Suprapubic skin (tissue), 4 donors: ENCODE results near the gene TXNL4B. TPM values are rescaled to one million over a fixed set of nuclear protein-coding genes. Genes with fewer than 3 reads are reported as not detected.

Experiments
- DNase-seq, 2 donors: peaks; one replicate each; pipeline ENCODE4 v3.0.0-alpha.2; 2019; ENCODE audit warnings: low spot score in 2 of 2
- H3K27ac ChIP-seq: fragments of 200-600 bp; sonication (generic); one replicate; pipeline ENCODE4 v1.5.1; 2019
- H3K27me3 ChIP-seq: fragments of 200-600 bp; sonication (generic); one replicate; pipeline ENCODE4 v1.5.1; 2019
- H3K36me3 ChIP-seq: fragments of 200-600 bp; sonication (generic); one replicate; pipeline ENCODE4 v1.5.1; 2019
- H3K4me1 ChIP-seq: fragments of 200-600 bp; sonication (generic); one replicate; pipeline ENCODE4 v1.5.1; 2019
- H3K4me3 ChIP-seq: fragments of 200-600 bp; sonication (generic); one replicate; pipeline ENCODE4 v1.5.1; 2019; ENCODE audit warnings: mild to moderate bottlenecking
- H3K9me3 ChIP-seq: fragments of 200-600 bp; sonication (generic); one replicate; pipeline ENCODE4 v1.5.1; 2019
- EP300 ChIP-seq: sonication (generic); formaldehyde crosslinking; IDR thresholded peaks from one replicate; pipeline ENCODE4 v1.6.1; 2017; ENCODE audit warnings: antibody characterized with exemption
- POLR2A ChIP-seq, 2 donors: fragments of 450-650 bp; IDR thresholded peaks; one replicate each; pipeline ENCODE4 v1.6.1; 2017; ENCODE audit warnings: antibody characterized with exemption in 2 of 2, mild to moderate bottlenecking in 2 of 2, moderate library complexity in 2 of 2
- POLR2AphosphoS5 ChIP-seq, 3 donors: sonication (generic); formaldehyde crosslinking; IDR thresholded peaks; one replicate each; pipeline ENCODE4 v1.6.1; 2017; ENCODE audit warnings: antibody characterized with exemption in 3 of 3
- WGBS: methylation state at CpG from one replicate; pipeline ENCODE4 v1.1.5; 2018; 5-methylcytosine and 5-hydroxymethylcytosine counted together
- total RNA-seq, 4 donors: library from RNA; depleted of rRNA; stranded (reverse); fragments of >200 nt; gene quantifications; one replicate each; pipeline ENCODE4 v1.1.0, GENCODE V29; 2016
- TF ChIP-seq, protein P1 (sequence below), 2 donors: fragments of 200-600 bp in 1 of 2; fragments of 450-650 bp in 1 of 2; sonication (generic) in 1 of 2; IDR thresholded peaks; one replicate each; pipeline ENCODE4 v1.5.1; 2016 to 2019; ENCODE audit warnings: antibody characterized with exemption in 2 of 2, mild to moderate bottlenecking in 1 of 2, moderate library complexity in 1 of 2

TXNL4B gene
- total RNA-seq, 4 donors from 2014 or later = 6.4 to 19.9 (median 6.9) TPM

DNA sequence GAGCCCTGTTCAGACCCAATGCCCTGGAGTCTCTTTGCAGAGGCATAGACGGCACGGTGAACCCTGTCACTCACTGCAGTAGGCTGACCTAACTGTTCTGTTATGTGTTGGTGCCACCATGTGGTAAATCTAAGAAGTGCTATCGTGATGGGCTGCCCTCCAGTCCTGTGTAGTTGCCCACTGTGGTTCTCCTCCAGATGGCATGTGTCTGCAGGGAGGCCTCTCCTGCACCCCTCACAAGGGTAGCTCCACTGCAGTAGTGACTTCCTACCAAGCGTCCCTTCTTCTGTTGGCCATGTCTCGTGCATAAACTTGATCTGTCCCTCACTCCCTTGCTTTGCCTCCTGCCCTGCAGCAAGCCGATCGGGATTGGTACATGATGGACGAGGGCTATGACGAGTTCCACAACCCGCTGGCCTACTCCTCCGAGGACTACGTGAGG is 6.0 kb upstream of the TXNL4B start:
- no peak for TF ChIP-seq POLR2A (IDR thresholded peaks at IDR 0.05)
- TF ChIP-seq, protein P1, sequence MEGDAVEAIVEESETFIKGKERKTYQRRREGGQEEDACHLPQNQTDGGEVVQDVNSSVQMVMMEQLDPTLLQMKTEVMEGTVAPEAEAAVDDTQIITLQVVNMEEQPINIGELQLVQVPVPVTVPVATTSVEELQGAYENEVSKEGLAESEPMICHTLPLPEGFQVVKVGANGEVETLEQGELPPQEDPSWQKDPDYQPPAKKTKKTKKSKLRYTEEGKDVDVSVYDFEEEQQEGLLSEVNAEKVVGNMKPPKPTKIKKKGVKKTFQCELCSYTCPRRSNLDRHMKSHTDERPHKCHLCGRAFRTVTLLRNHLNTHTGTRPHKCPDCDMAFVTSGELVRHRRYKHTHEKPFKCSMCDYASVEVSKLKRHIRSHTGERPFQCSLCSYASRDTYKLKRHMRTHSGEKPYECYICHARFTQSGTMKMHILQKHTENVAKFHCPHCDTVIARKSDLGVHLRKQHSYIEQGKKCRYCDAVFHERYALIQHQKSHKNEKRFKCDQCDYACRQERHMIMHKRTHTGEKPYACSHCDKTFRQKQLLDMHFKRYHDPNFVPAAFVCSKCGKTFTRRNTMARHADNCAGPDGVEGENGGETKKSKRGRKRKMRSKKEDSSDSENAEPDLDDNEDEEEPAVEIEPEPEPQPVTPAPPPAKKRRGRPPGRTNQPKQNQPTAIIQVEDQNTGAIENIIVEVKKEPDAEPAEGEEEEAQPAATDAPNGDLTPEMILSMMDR (IDR thresholded peaks at IDR 0.05) = peak in 1 of 2 donors; percentile 36
- 73% methylated on average over 12 of the region's 12 CpGs for WGBS
- DNase-seq = no peak
- H3K9me3 ChIP-seq = no peaks in the 10 kb centered on the region
- H3K27ac ChIP-seq = no peak overlapping the region
- peaks cover 17% of the 10 kb centered on the region for H3K4me1 ChIP-seq
- no peaks in the 10 kb centered on the region for H3K27me3 ChIP-seq
- peaks cover 84% of the 10 kb centered on the region for H3K36me3 ChIP-seq
- H3K4me3 ChIP-seq = no peak overlapping the region

DNA sequence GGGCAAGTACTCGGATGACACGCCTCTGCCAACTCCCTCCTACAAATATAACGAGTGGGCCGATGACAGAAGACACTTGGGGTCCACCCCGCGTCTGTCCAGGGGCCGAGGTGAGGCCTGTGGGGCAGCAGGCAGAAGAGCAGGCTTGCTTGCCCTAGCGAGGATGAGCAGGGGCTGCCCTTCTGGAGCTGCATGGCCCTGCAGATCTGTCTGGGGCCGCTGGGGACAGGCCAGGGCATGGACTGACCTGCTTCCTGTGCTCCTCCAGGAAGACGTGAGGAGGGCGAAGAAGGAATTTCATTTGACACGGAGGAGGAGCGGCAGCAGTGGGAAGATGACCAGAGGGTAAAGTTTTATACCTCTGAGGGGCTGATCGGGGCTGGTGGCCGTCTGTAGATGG is 5.5 kb upstream of the TXNL4B start:
- peaks cover 79% of the 10 kb centered on the region for H3K36me3 ChIP-seq
- TF ChIP-seq POLR2AphosphoS5 (IDR thresholded peaks at IDR 0.05) (no peak), EP300 (no peak), POLR2A (IDR thresholded peaks at IDR 0.05) (no peak)
- TF ChIP-seq, protein P1 (IDR thresholded peaks at IDR 0.05) = no peak
- peaks cover 21% of the 10 kb centered on the region for H3K4me1 ChIP-seq
- H3K27me3 ChIP-seq = no peaks in the 10 kb centered on the region
- H3K27ac ChIP-seq = no peak overlapping the region
- WGBS = 85% methylated on average over 12 of the region's 15 CpGs
- no peak for DNase-seq
- H3K4me3 ChIP-seq = no peak overlapping the region
- H3K9me3 ChIP-seq = no peaks in the 10 kb centered on the region

DNA sequence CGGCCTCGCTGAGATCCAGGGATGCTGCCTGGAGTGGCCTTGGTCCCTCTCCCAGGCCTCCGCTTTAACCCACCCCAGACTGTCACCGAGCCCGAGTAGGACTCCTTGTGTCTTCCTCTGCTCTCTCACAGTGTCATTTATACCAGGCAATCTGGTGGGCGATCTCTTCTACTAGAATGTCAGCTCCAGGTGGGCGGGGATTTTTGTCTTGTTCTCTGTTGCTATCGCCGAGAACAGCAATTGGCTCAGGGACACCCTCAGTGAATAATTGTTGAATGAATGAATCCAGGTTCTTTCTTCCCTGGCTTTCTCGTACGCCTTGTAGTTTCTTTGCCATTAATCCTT is 818 bp upstream of the TXNL4B start:
- no peaks in the 10 kb centered on the region for H3K27me3 ChIP-seq
- H3K4me1 ChIP-seq = peaks cover 41% of the 10 kb centered on the region
- H3K36me3 ChIP-seq = peaks cover 45% of the 10 kb centered on the region
- H3K4me3 ChIP-seq = peak overlapping the region; percentile 93
- DNase-seq = no peak
- peak overlapping the region; percentile 94 for H3K27ac ChIP-seq
- 2% methylated on average over 11 of the region's 11 CpGs for WGBS
- H3K9me3 ChIP-seq = no peaks in the 10 kb centered on the region
- TF ChIP-seq POLR2AphosphoS5 (IDR thresholded peaks at IDR 0.05) (no peak), POLR2A (IDR thresholded peaks at IDR 0.05) (no peak), EP300 (no peak)
- TF ChIP-seq, protein P1 (IDR thresholded peaks at IDR 0.05) = no peak

DNA sequence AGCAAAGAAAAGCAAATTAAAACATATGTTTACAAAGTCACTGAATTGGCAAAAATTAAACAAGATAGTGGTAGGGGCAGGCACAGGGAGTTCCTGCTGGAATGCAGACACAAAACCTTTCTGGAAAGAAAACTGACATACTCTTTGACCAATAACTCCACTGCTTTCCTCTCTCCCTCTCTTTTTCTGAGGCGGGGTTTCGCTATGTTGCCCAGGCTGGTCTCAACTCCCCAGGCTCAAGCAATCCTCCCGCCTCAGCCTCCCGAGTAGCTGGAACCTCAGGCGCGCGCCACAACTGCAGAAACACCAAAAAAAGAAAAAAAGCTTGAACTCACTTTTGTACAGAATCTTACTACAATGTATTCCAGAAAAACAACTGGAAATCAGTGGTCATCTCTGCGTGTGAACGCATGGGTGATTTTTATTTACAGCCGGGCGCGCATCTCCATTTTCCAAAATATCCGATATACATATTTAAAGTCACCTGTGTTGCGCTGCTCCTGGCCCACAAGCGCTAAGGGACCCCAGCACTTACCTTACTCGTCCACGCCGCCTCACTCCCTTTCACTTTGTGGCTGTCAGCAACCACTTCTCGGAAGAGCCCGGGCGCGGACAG is 480 bp downstream of the TXNL4B start:
- Histone ChIP-seq H3K4me3 (peak overlapping the region; percentile 93), H3K27me3 (no peaks in the 10 kb centered on the region), H3K27ac (peak overlapping the region; percentile 94), H3K36me3 (peaks cover 45% of the 10 kb centered on the region), H3K9me3 (no peaks in the 10 kb centered on the region), H3K4me1 (peaks cover 41% of the 10 kb centered on the region)
- no peak for DNase-seq
- WGBS = under 1% methylated on average over 22 of the region's 22 CpGs
- TF ChIP-seq EP300 (no peak), POLR2A (IDR thresholded peaks at IDR 0.05) (no peak), POLR2AphosphoS5 (IDR thresholded peaks at IDR 0.05) (no peak)
- TF ChIP-seq, protein P1 (IDR thresholded peaks at IDR 0.05) = no peak

DNA sequence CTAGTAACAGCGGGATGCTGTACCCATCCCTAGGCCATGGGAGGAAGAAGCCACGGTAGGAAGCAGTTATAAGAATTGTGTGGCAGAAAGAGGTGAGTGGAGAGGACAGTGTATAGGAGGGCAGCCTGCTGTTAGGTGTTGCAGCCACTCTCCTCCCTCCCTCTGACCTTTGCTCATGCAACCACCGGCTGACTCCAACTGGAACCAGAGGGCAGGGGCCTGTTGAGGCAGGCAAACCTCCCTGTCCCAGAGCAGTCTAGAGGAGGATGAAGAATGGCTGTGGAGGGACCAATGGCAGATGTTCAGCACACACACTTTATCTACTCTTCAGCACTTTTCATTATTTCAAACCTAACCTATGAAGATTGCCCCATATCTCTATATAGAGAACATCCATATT is 2.2 kb downstream of the TXNL4B start:
- Histone ChIP-seq H3K36me3 (peaks cover 41% of the 10 kb centered on the region), H3K9me3 (no peaks in the 10 kb centered on the region), H3K4me3 (no peak overlapping the region), H3K27ac (no peak overlapping the region), H3K4me1 (peaks cover 41% of the 10 kb centered on the region), H3K27me3 (no peaks in the 10 kb centered on the region)
- WGBS = 67% methylated on average over 3 of the region's 3 CpGs
- TF ChIP-seq POLR2AphosphoS5 (IDR thresholded peaks at IDR 0.05) = no peak
- TF ChIP-seq, protein P1 (IDR thresholded peaks at IDR 0.05) = no peak
- no peak for TF ChIP-seq POLR2A (IDR thresholded peaks at IDR 0.05)
- TF ChIP-seq EP300 = no peak
- no peak for DNase-seq
